NCI-H524 treated with DMSO at 0.1 percent for 48 hours (cell line): ENCODE data around the gene ABHD17A.
A peak's percentile ranks its signal among the peaks of the same experiment; 100 is the strongest.

Experiments
- DNase-seq: peaks from one replicate; lab custom pipeline; 2025; lab: John Stamatoyannopoulos, UW

Gene ABHD17A

DNA sequence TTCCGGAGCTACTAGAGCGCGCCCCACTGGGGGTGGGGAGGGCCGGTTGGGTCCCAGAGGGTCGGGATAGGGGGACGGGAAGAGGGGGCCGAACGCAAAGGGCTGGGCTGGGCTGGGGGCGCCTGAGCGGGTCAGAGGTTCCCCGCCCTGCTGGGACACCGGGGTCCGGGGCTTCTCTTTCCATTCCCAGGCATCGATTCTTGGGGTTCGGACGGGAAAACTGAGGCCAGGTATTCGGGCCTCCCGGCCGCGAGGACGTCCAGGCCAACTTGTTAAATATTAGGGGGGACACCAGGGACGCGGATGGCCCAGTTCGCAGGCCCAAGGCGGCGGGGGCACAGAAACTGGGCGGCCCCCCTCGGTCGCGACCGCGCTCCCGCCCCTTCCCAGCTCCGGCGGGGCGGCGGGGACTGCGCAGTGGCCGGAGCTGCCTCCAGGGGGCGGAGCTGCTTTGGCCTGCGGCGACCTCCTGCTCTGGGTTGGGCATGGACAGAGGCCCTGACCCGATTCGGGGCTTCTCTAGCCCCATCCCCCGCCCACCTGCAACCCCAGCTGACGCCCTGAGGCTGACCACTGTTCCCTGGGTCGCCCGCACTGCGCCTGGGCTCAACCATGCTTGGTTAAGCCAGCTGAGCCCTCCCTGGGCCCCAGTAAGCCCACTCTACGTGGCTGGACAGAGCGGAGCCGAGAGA, 20.7 kb downstream of the ABHD17A start:
- DNase-seq = no peak

DNA sequence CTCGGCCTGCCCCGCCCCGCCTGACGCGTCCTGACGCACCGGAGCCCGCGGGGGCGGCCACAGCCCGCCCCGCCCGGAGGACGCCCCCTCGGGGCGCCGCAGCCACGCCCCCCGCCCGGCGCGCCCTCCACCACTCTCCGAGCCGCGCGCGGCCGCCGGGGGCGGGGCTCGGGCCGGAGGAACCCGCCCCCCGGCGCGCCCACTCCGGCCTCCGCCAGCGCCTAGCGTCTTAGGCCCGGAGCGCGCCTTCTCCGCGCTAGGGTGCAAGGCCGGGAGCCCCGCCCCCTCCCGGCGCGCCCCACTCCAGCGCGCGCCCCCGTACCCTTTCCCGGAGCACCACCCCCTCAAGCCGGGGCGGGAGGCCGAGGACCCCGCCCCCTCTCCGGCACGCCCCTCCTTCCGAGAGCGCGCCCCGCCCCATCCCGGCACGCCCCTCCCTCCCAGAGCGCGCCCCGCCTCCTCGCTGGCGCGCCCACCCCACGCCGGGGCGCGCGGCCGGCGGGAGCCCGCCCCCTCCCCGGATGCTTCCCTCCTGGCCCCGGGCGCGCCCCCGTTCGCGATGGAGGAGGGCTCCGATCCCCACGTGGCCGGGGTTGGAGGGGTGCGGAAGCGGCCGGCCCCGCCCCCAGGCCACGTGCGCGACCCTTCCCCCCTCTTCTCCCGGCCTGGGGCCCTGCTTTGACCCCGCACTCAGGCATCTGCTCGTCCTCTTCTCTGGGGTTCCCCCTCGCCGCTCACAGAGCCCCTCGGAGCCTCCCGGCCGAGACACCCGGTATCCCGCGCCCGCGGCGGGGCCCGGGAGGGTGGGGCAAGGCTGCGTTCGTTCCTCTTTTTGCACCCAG, 21.4 kb downstream of the ABHD17A start:
- no peak for DNase-seq

DNA sequence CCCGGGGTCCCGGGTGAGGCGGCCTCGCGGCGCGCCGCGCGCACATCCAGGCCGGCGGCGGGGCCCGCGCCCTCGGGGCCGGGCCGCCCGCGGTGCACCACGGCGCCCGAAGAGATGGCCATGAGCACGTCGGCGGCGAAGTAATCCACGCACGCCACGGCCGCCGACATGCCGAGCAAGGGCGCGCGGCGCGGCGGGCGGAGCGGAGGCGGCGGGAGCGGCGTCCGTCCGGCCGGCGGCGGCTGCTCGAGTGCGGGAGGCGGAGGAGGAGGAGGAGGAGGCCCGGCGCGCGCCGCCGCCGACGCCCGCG, 22.0 kb downstream of the ABHD17A start, which contains the start of gene KLF16:
KLF16 (minus strand) TSS at position 252 of the 310 bp plus-strand sequence; CDS start at position 170, 82 bp downstream.
- DNase-seq = no peak

DNA sequence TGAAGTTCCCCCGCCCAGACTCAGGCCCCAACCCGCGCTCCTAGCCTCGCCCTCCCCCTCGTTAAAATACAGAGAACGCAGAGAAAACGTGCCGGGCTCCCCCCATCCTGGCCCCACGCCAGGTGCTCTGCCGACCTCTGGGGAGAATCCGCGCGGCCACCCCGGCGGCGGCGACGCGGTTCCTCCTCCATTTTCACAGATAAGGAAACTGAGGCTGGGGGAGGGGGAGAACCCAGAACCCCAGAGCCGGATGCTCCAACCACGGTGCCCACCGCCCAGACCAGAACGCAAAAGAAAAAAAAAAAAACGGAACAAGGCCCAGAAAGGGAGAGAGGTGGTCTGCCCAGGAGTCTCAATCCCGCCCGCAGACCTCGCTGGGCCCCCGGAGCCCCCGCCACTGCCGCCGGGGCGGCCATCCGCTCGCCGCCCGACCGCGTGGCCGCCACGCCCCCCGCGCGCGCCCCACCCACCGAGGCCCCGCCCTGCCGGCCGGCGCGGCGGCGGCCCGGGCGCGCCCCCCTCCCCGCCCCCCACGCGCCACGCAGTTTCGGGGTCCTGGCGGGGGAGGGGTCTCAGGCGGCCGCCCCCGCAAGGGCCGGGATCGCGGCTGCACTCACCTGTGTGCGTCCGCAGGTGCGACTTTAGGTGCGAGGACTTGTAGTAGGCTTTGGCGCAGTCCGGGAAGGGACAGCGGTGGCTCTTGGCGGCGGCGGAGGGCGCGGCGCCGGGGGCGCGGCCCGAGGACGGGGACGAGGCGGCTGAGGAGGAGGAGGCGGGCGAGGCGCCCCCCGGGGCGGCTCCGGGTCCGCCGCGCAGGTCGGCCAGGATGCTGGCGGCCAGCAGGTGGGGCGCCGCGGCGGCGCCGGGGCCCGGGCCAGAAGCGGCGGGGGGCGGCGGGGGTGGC, 22.6 kb downstream of the ABHD17A start:
- no peak for DNase-seq

DNA sequence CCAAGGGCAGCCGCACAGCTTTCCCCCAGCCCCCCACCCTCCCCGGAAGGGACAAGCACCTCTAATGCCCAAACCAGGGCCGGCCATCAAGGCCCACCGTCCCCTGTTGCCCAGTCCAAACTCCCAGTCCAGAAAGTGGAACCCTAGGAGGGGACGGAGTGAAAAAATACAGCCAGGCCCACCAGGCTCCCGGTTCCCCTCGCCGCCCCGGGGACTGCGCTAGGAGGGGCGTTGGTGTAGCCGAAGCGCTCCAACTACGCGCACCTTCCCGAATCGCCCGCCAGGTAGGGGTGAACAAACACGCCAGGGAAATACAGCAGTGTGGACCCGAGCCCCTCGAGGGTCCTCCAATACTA, 23.2 kb downstream of the ABHD17A start:
- DNase-seq = no peak

DNA sequence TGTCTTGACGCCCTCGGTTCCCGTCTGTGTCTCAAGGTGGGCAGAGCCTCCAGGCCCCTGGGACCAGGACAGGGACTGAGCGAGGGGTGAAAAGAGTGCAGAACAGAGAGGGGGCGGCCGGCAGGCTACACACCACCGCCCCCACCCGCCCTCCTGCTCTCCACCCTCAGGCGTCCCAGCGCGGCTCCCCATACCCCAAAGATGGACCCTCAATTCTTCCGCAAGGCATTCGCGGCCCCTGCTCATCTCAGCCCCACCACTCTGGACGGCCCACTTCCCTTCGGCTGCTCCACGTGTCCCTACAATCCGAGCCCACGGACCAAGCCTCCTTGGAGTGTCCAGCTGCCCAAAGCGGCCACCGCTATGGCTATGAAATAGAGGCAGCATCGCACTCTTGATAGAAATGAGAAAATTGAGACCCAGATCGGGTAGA, 23.7 kb downstream of the ABHD17A start:
- no peak for DNase-seq

DNA sequence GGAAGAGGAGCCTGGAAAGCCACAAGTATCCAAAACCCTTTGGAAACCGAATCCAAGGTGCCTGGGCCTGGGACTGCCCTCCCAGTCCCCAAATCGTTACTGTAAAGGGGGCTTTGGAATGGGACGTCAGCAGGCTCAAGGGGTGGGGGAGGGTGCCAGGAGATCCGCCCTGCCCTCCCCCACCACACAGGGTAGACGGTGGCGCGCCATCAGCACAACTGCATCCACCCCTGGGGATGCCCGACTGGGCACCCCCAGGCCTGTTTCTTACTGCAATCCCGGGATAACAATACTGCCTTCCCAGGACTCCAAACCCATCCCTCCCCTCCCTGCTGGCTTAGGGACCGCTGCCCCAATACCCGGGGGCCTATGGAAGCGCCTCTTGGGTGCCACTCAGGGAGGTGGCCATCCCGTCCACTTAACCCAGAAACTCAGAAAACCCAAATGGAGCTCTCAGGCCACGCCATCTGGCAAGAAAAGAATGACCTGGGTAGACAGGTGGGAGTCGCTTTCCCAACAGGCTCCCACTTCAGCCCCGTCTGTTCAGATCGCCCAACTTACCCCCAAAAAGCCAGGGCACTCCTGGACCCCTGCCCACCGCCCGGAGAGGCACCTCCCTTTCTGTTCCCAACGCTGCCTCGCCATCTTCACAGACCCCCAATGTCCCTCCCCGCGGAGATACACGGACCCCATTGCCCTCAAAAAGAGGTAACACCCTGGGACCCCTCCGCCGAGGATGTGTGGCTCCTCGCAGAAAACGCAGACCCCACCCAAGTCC, 24.3 kb downstream of the ABHD17A start:
- DNase-seq = peak; percentile 50

DNA sequence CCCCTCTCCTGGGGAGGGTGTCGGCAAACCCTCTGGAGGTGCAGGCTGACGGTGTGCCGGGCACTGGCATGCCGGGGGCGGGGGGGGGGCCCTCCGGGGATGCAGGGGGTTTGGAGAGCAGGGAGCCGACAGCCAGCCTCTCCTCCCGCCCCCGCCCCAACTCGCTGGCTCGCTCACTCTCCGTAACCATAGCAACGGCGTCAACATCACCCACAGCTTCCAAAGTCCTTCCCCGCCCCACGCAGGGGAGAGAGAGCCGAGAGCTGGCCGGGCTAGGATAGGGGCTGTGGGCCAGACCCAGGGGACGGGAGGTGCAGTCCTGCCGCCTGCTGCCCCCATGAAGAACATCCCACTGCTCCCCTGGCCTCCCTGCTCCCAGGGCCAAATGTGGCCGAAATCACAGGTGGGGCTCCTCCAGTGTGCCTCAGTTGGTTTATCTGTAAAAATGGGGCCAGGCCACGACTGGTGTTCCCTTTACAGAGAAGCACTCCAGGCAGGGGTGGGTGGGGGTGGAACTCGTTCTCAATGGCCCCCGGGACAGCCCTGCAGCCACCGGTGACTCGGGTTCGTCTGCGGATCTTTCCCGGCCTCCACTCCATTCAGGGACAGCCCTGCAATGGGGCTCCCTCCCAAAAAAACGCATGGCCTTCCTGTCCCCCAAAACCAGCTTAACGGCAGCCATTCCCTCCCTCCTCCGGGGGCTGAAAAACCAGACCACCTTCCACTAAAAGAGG, 25.1 kb downstream of the ABHD17A start:
- peak; percentile 37 for DNase-seq

DNA sequence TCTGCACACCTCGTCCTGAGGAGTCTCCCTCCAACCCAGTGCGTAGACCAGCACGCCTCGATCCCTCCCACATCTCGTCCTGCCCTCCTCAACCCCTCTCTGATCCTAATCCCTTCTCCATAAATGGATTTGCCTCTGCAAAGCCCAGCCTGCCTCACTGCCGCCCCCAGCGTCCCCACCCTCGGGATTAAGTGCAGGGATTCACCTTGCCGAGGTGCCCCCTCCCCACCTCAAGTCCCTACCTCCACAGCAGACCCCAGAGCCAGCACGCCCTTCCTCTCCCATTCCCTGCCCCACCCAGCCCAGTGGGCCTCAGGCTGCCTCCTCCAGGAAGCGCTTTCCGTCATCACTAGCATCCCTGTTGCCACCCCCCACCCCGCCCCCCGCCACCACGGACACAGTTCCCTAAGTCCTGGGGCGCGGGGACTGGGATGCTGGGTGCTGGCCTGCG, 25.9 kb downstream of the ABHD17A start:
- DNase-seq = no peak

DNA sequence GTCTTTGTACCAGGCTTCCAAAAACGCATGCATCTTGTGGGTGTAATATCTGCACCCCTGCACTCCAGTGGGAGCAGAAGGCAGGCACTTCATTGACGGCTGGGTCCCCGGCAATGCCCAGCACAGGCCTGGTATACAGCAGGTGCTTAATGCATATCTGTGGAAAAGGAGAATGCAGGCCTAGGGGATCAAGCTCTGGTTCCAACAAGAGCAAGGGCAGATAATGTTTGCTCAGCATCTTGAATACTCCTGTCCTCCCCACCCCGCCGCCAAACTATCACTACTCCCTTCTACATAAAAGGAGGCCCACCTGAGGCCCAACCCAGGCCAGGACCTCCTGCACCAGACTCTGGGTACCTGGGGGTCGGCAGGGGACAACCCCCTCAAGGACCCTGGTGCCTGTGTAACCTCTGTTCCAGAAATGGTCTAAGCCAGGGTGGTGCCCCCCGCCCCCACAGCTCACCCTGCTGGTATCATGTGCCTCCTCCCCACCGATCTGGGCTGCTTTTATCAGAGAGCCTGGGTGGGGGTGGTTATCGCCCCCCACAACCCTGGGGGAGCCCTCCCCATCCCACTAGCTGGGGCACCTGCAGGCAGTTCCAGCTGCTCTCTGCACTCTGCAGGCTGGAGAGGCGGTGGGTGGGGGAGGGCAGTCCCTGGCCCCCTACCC, 26.7 kb downstream of the ABHD17A start:
- DNase-seq = no peak

DNA sequence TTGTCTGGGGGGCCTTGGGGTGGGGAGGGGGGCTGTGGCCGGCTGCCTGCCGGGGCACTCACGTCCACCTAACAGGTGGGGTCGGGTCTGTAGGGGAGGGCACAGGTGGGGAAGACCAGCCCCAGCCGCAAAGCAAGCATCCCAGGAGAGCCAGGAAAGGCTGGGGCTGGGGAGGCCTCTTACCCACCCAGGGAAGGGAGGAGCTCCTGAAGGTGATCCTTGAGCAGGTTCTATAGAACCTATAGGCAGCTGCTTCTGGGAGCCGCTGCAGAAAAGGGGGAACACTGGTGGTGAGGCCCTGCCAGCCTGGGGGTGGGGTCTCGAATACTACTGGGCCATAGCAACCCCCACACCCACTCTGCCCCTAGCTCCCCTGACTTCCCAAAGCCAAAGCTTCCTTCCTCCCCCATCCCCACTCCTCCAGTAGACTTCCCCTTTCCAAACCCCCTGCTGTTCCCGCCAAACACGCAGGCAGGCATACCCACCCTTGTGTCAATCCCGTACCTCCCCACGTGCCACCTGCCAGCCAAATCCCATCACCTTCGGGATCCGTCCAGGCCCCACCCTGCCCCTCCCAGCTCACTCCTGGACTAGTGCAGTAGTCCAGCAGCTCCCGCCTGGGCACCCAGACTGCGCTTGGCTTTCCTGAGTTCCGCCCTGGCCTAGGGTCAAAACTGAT, 27.5 kb downstream of the ABHD17A start:
- no peak for DNase-seq

DNA sequence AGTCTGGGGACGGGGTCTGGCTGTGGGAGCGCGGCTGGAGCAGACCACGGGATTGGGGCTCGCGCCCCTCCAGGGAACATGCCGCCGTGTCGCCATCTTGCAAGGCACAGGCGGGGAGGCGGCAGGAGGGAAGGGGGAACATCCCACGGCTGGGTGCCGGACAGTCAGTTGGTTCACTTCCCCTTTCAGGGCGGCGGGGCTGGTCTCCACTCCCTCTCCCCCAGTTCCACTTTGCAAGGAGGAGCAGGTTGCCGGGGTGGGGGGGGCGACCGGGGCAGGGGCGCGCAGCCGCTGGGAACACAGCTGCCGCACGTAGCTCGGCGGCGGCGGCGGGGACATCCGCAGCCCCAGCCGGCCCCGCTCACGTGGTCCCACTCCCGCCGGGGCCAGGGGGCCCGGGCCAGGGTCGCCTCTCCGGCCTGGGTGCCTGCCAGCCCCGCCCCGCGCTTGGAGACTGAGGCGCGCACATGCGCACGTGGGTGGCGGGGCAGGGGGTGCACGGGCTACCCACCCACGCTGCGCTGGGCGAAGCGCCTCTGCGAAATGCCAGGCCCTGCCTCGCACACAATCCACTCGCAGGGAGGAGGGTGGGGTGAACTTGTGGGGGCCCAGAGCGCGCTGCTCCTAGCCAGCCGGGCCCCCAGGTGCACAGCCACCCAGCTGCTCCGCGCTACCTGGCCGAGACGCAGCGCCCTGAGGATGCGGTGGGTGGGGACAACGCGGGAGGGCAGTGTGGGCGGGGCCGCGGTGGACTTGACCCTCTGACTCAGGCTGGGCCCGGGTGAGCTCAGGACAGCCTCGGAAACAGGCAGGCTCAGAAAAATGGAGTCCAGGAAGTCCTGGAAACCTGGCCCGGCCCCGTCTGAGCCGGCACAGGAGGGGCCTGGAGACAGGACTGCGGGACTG, 28.3 kb downstream of the ABHD17A start:
- no peak for DNase-seq

DNA sequence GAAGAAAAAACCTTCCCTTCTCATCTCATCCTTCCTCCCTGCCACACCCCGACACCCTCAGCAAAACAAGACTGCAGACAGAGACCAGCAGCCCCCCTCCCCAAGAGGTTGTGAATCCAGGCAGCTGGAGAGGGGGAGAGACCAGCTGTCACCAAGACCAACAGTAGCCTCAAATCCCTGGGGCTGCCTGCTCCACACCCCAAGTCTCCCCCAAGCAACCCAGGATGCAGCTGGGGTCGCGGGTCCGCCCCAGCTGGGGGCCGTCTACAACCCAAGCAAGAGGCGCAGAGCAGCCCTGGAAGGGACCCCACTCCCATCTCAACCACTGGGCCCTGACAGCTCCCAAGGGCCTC, 29.0 kb downstream of the ABHD17A start:
- DNase-seq = no peak

DNA sequence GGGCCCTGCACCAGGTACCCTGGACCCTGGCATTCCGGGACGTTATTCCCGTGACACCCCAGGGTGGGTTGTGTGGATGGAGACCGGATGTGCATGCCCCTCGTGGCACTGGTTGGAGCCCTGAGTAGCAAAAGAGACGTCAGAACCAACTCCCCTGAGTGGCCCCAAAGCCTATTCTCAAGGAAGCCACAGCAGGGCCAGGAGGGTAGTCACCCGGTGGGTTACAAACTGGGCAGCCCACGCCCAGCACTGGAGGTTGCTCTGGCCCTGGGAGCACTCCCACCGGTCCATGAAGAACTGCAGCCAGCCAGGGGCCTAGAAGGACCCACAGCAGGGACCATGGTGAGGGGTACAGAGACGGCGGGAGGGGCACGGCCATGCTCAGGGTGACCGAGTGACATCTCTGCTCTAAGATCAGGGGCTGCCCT, 29.5 kb downstream of the ABHD17A start:
- DNase-seq = no peak

DNA sequence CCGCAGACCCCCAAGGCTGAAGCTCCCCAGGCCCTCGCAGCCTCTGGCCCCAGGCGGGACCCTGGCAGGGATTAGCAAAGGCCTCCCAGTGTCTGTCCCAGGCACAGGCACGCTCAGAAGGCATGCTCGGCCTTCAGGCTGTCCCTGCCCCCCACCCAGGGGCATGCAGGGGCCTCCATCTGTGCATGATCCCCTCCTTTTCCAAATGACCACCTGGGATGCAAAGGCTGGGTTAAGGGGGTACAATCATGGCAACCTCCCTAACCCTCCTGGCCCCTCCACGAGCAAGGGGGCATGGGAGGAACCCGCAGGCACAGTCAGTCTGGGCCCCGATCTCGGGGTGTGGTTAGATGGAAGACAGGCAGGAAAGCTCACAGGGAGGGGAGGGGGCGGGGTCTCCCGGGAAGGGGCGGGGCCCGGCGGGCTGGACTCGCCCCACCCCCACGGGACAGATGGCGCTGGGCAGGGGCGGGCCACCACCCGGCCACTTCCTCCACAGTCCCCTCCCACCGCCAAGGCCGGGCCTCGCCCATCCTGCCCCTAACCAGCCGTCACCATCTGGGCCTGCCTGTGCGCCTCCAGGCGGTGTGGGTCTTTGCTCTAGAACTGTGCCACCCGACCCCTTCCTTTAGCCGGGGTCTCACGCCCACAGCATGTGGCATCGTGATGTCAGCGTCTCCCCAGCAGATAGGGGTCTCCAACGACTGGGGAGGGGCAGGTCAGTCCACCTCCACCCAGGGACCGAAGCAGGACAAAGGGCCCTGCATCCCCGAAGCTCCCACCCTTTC, 30.1 kb downstream of the ABHD17A start:
- peak; percentile 74 for DNase-seq

DNA sequence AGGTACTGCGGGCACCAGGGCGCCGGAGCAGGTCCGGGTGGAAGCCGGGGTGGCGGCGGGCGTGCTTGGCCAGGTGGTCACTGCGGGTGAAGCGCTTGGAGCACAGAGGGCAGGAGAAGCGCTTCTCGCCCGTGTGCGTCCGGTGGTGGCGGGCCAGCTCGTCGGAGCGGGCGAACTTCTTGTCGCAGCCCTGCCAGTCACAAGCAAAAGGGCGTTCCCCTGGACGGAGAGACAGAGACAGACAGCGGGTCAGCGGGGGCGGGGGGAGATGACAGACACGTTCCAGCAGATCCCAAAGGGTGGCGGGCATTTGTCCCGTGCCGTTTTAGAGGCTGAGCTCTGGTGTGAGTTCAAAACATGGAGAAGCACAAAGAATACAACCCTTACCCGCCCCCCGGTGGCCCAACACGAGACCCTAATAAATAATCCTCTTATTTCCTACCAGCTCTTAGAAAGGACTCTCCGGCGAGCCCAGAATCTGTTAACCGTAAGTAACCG, 30.7 kb downstream of the ABHD17A start:
- DNase-seq = no peak

DNA sequence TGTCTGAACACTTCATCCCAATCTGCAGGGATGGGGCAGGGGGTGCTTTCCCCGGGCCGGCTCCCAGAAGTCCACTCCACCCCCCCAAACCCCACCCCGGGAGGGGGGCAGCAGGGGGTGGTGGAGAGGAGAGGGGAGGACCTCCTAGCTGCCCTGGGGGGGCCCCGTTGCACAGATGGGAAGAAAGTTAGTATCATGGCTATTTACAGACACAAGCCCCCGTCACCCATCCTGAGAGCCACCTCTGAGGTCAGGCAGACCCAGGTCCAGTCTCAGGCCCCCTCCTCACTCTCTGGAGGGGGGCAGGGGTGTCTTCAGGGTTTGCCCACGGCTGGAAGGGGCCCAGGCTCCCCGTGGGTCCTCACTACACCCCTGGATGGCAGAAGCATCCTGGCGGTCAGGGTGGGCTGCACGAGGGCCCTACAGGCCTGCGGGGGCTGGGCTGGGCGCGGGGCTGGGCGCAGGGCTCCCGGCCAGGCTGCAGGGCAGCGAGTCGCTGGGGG, 31.2 kb downstream of the ABHD17A start:
- DNase-seq = no peak
